Measurements from ENCODE around the gene ECI1.

ECI1 gene, protein sequence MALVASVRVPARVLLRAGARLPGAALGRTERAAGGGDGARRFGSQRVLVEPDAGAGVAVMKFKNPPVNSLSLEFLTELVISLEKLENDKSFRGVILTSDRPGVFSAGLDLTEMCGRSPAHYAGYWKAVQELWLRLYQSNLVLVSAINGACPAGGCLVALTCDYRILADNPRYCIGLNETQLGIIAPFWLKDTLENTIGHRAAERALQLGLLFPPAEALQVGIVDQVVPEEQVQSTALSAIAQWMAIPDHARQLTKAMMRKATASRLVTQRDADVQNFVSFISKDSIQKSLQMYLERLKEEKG

DNA sequence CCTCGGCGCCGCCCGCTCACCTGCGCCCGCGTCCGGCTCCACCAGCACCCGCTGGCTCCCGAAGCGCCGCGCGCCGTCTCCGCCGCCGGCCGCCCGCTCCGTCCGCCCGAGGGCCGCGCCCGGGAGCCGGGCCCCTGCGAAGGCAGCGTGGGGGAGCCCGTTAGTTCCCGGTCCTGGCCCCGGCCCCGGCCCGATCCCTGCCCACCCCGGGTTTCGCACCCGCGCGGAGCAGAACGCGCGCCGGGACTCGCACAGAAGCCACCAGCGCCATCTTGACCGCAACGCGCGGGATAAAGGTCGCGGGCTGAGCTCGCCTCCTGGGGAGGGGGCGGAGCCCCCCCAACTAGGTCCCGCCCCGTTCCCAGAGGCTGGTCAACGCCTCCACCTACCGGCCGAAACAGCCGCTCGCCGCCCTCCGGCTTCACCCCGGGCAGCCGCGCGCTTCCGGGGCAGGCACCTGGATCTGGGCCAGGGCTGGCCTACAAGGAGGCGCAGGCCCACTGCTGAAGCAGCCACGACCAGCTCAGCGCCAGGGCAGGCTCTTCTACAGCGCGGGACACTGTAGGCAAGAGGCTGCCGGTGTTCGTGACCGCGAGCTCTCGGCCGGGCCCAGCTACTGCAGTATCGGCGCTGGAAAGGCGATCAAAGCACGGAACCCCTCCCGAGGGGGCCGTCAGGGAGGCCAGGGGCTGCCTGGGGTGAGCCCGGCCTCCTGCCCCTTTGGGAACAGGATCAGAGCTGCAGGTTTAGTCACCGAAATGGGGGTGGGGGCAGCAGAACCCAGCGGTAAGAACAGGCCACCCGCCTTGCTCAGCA is at the start of gene ECI1:
ECI1 (minus strand) TSS at position 292 of the 816 bp plus-strand sequence; CDS start at position 271, 21 bp downstream.
- DNase-seq: peak; percentile 93

DNA sequence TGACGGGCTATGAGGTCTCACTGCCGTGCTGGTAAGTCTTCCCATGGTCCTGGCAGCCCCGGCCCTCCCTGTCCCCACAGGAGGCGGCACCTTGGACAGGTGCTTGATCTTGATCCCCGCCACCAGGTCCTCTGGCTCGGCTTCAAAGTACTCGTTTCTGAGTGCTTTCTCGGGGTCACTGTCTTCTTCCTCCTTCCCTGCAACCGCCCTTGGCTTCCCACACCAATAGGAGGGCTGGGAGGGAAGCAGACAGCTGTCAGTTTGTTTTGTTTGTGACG is 48.5 kb upstream of the ECI1 start:
- no peak for DNase-seq

DNA sequence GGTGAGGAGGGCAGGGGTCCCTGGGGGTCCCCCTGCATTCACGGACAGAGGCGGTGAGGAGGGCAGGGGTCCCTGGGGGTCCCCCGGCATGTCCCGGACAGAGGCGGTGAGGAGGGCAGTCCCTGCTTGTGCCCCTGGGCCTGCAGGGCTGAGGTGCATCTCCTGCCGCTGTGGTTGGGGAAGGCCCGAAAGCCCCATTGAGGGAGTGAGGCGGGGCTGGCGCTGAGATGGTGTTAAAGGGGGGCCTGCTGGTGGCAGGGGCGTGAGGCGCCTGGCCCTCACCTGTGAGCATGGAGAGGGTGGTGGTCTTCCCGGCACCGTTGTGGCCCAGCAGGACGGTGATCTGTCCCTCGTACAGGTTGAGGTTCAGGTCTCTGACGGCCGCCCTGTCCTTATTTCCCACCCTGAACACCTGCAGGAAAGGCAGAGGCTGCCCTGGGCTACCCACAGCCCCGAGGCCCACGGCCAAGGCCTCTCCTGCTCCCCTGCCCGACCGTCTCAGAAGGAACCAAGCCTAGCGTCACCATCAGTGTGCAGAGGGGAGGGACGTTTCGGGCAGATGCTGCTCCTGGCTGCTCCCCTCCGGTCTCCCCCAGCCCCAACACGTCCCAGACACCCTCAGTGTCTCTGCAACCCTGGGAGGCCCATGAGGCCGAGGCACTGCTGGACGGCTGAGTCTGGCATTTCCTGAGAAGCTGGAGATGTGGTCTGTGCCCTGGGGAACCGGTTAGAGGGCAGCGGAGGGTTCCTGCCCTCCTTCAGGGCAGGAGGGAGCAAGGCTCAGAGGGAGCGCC is 47.9 kb upstream of the ECI1 start:
- no peak for DNase-seq

DNA sequence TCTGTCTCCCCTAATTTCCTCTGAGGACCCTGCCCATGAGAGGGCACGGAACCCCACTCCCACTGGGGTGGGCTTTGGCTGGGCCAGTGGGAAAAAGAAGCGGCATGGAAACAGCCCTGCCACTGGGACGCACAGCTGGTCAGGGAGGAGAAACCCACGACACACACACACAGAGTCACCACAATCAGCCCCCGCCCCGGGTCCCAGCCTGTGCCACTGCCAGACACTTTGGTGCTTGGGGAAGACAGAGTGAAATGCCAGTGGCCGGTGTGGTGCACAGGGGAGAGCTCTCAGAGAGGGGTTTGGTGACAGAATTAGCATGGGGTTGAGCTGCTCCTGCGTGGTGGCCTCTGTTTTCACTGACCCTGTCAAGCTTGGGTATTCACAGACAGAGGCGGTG is 47.2 kb upstream of the ECI1 start:
- DNase-seq: no peak

DNA sequence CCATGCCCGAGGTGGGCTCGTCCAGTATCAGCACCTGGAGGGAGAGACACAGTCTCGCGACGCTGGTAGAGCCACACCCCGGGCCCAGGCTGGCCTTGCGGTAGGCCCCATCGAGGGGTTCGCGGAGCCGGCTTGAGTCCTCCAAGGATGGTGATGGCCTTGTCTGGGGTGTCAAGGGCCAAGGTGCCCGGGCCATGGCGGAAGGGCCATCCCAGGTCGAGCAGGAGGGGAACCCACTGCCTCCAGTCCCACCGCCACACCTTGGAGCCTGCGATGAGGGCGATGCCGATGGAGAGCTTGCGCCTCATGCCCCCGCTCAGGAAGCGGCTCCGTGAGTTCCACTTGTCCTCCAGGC is 46.1 kb upstream of the ECI1 start:
- no peak for DNase-seq

DNA sequence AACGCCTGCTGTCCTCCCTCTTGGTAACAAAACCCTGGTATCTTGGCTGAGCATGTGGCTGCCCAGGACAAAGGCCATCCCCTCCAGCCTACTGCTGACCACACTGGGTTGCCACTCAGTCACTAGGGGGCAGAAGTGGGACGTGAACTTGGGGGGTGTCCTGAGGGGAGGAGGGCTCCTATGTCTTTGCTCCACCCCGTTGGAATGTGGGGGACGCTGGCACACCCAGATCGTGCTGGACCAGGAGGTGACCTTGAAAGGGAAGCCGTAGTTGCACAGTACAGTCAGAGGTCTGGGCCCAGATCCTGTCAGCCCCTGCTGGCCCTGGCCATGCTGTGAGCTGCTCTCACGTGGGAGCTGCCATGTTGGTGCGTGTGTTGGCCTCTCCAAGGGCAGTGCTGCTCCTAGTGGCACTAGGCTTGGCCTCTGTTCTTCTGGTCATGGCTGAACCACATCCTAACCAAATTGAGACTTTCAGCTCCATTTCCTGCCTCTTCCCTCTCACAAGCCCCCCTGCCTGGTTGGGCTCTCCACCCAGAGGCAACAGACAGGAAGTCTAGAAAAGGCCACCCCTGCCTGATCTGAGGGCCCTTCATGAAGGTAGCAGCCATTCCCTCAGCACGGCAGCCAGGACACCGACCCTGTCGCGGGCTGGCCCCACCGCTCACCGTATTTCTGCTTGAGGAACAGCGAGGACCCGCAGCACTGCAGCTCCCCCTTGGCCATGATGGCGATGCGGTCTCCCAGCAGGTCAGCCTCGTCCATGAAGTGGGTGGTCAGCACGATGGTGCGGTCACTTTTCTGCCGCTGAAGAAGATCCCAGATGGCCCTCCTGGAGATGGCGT is 45.5 kb upstream of the ECI1 start:
- peak; percentile 16 for DNase-seq

DNA sequence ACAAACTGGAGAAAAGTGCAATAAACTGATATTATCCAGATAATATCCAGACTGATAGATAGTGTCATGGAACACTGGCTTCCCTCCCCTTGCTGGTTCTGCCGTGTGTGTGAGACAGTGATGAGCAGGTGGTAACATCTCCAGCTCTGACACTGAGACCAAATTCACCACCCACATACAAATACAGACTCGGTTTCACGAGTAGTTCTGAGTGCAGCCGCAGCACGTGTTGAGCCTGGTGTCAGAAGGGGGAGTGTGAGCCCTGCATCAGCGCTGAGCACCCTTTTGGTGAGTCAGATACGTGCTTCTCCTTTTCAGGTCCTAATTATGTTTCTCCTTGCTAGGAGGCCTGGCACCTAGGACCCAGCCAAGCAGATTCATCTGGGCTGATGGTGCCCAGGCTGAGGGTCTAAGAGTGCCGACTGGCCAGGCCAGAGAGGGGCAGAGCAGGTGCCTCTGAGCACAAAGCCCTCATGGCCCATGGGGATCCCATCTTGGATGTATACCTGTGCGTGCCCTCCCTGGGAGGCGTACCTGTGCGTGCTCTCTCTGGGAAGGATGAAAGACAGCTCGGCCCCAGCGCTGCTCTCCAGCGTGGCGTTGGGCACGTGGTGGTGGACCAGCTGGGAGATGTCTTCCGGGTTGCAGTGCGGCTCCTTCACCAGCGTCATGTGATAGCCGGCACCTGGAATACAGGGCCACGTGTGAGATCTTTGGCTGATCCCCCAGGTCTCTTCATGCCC is 43.8 kb upstream of the ECI1 start:
- DNase-seq: no peak

DNA sequence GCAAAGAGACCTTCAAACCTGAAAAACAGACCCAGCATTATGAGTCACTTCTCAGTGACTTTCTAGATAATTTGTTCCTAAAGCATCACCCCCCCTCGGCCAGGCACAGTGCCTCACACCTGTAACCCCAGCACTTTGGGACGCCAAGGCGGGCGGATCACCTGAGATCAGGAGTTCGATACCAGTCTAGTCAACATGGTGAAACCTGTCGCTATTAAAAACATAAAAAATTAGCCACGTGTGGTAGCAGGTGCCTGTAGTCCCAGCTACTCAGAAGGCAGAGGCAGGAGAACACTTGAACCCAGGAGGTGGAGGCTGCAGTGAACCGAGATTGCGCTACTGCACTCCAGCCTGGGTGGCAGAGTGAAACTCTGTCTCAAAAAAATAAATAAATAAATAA is 40.8 kb upstream of the ECI1 start:
- DNase-seq: no peak

DNA sequence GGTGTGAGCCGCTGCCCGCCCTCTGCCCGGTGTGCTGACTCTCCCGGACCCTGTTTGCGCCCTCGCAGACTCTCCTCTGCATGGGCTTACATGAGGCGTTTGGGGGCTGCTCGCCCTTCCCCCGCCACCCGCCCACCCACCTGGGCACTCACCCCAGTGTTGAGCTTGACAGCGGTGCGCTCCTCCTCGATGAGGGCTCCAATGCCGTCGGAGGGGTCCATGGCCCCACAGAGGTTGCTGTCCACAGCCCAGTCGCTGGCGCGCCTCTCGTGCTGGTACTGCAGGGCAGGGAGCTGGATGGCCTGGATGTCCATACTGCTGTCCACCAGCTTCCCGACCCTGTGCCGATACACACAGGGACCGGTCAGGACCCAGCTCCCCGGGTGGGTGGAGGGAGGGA is 37.9 kb upstream of the ECI1 start:
- no peak for DNase-seq

DNA sequence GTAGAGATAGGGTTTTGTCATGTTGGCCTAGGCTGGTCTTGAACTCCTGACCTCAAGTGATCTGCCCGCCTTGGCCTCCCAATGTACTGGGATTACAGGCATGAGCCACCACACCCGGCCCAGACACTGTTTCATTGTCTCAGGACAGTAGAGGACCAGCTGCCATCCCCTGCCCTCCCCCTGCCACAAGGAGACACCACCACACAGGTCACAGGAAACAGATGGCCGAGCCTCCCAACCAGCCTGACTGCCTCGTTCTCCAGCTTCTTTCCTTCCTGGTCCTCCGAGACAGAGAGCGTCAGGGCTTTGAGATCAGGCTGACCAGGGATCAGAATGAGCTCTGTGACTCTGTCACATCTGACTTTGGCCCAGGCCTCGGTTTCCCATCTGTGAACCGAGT is 37.3 kb upstream of the ECI1 start:
- no peak for DNase-seq

DNA sequence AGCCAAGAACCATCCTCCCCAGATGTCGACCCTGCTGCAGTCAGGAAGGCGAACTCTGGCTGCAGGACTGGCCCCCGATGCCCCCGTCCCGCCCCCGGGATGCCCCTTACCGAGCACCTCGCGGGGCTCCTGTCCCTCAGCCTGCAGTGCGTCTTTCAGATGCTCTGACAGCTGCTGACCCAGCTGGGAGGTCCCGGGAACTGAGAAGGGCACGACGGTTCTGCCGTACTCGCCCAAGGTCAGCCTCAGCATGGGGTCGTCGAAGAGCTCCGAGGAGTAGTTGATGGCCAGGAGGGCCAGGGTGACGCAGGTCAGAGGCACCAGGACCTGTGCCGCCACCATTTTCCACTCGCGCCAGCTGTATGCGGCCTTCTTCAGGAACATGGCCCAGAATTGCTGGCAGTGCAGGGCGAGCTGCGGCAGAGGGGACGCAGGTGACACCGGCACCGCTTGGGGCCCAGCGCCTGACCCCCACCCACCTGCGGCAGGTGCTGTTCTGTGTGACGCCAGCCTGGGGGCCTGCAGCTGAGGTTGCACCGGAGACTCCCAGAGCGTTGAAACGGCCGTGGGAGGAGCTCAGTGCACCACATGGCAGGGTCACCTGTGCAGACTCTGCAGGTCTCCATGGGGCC is 36.6 kb upstream of the ECI1 start:
- no peak for DNase-seq

DNA sequence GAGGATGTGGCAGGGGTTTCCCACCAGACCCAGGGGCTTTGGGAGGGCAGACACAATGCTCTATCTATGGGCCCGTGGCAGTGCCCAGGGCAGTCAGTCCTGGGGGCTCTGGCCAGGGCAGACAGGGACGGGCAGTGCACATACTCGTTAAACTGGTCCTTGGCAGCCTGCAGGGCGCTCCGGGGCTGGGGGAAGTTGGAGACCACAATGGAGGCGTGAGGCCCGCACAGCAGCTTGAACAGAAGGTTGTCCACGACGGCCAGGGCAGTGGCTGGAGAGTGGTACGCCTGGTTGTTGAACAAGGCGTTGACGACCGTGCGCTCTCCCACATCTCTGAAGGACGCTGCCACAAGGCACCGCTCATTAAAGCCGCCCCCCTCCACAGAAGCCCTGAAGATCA is 35.2 kb upstream of the ECI1 start:
- no peak for DNase-seq

DNA sequence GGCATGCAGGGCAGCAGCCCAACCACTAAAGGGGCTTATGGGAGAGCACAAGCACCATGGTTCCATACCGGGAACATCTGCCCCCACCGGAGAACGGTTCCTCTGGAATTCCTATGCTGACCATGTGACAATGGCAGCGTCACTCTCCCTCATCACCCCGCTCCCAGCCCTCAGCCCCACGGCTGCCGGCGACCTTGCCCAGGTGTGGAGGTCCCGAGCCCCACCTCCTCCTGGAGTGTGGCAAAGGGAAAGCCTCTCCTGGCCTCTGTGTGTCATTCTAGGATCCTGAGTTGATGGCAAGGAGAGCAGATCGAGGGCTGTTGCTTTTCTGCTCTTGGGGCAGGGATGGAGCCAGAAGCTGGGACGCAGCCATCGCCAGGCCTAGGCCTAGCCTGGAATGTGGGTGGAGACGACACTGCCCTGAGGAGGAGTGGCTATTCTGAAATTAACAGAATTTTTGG is 34.4 kb upstream of the ECI1 start:
- no peak for DNase-seq

DNA sequence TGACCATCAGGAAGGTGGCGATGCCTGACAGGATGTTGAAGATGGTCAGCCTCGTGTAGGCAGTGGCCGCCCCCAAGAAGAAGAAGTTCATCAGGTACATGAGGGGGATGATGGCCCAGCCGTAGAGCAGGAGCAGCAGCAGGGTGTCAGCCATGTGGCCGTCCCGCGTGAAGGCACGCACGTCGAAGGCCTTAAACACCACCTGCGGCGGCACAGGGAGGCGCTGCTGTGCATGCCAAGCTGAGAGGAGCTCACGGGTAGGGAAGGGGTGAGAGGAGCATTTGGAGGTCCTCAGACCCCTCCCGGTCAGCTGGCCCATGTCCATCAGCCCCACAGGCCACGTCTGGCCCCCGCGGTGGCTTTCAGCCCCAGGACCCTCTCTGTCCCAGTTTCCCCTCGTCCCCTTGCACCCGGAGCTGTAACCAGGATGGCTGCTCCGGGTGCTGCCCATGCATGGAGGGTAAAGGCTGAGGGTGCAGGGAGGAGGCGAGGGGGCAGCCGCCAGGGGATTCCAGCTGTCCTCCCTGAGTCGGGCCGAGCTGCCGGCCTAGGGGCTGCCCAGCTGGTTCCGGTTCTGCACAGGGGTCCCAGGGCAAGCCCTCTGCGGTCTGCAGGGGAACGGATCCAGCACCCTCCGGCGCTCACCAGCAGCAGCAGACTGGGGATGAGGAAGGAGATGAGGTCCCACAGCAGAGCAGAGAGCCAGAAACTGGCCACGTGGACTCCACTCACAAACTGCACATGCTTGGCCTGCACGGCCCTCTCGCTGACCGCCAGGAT is 33.6 kb upstream of the ECI1 start:
- no peak for DNase-seq

DNA sequence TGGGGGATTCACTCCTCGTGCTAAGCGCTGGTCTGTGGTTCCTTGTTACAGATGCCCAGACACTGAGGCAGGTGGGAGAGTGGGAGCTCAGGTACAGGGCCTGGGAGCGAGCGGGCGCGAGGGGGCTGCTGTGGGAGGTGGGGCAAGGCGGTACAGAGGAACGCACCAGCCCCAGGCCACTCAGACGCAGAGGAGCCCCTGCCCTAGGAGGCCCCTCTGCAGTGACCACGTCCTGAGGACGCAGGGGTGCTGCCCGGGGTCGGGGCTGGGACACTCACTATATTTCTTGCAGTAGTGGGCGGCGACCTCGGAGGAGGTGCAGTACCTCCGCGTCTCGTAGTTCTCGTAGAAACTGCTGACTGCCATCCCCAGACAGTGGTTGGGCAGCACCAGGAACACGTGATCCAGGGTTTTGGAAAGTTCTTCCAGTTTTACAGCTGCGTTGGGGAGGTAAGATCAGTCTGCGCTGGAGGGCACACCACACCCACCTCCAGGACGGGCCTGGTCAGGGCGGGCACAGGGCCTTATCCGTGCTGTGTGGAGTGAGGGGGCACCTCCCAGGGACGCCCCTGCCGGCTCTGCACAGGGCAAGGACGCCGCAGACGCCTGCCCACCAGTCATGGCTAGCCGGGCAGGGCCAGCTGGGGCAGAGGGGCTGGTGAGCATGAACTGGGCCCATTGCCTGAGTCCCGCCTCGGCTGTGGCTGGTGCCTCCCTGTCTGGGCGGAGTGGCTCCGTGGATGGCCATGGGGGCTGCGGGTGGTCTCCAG is 32.8 kb upstream of the ECI1 start:
- DNase-seq: no peak

DNA sequence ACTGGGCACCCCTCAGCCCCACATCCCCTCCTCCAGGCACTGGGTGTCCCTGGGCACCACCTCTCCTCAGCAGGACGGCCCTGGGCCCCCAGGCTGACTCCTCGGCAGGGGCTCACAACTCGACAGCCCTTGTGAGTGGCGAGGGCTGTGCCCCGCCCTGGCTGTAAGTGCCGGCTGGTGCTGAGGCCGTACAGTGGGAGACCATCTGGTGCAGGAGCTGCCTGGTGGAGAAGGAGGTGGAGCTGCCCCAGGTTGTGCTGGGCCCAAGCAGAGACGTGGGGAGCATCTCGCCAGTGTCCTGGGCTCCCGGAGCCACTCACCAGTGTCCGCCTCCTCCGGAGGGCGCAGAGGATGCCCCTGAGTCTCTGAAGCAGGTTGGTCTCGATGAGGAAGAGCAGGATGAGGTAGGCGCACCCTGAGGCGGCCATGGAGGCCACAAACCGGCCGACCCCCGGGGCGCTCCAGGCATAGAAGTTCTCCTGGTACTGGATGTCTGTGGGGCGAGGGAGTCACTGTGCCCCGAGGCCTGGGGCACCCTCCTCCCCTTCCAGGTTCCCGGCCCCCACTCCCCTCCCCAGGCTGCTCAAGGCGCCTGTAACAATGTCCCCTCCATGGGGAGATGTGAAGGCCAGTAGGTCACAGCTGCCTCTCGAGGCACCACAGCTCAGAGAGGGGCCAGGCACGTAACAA is 31.6 kb upstream of the ECI1 start:
- DNase-seq: no peak

DNA sequence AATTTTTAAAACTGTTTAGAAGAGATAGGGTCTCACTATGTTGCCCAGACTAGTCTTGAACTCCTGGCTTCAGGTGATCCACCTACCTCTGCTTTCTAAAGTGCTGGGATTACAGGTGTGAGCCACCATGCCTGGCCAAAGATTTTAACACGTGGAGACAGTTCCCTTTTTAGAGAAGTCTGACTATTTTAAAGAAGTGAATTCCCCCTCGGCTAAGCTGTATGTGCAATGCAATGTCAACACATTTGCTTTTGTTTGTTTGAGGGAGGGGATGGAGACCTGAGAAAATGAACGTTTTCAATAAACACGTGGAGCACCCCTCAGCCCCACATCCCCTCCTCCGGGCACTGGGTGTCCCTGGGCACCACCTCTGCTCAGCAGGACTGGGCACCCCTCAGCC is 30.9 kb upstream of the ECI1 start:
- no peak for DNase-seq

DNA sequence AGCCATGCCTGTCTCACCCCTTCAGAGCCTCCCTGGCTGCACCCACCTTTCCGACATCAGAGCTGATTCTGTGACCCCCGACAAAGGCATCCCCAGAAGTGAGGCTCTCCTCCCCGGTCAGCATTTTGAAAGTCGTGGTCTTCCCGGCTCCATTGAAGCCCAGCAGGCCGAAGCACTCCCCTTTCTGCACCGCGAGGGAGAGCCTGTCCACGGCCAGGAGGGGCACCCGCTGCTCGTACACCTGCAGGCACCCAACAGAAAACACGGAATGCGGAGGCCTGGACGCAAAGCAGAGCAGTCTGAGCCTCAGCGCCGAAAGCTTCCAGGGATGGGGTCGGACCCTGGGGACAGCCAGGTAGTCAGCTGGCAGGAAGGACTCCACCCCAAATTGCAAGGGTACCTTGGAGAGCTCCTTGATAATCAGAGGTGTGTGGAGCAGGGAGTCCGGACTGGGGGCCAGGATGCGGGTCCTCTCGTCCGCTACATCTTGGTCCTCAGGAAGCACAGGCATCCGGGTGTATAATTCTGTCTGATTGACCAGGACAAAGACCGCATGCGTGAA is 29.7 kb upstream of the ECI1 start:
- no peak for DNase-seq

DNA sequence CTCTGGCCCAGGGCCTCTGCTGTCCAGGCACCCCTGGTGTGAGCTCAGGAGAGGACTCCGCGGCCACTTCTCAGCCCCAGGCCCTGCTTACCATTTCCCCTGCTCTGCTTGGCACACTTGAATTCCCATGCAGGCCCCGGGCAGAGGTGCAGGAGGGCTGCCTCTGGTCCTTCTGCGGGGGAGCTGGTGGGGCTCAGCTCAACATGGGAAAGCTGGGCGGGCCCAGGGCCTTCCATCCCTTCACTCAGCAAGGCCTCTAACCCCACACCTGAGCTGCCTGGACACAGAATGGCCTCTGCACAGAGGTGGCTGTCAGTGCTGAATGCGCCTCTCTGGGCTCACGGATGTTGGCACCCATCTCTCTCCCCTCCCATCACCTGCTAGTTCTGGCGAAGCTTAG is 29.1 kb upstream of the ECI1 start:
- DNase-seq: no peak

Measured in activated CD4-positive, alpha-beta T cell treated with anti-CD3 and anti-CD28 coated beads, Interleukin-2, amount 50 U/mL, for 16 hours (primary cell).